ENCODE data around the gene GYG1.

DNA sequence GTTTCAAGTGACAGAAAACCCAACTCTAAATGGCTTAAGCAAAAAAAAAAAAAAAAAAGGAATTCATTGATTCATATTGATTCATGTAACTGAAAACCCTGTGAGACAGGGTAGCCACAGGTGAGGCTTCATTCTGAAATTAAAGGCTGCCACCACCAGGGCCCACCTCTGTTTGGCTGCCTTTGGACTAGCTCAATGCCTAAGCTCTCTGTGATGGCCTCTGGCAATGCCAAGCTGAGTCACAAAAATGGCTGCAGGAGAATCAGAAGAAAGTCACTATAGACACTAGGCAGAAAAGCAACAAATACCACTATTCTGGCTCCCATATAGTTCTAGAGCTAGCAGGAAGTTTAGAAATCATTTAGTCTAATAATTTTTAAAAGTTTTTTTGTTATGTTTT lies 38.2 kb upstream of the GYG1 start:
- TF ChIP-seq, protein P1, sequence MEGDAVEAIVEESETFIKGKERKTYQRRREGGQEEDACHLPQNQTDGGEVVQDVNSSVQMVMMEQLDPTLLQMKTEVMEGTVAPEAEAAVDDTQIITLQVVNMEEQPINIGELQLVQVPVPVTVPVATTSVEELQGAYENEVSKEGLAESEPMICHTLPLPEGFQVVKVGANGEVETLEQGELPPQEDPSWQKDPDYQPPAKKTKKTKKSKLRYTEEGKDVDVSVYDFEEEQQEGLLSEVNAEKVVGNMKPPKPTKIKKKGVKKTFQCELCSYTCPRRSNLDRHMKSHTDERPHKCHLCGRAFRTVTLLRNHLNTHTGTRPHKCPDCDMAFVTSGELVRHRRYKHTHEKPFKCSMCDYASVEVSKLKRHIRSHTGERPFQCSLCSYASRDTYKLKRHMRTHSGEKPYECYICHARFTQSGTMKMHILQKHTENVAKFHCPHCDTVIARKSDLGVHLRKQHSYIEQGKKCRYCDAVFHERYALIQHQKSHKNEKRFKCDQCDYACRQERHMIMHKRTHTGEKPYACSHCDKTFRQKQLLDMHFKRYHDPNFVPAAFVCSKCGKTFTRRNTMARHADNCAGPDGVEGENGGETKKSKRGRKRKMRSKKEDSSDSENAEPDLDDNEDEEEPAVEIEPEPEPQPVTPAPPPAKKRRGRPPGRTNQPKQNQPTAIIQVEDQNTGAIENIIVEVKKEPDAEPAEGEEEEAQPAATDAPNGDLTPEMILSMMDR (IDR thresholded peaks at IDR 0.05; ENCODE audit: low read length): no peak
- no peak for TF ChIP-seq EZH2 (IDR thresholded peaks at IDR 0.05; ENCODE audit: borderline replicate concordance, low read length)
